Measurements from ENCODE around the gene TREML2. TPM values are rescaled to one million over a fixed set of nuclear protein-coding genes. Genes with fewer than 3 reads are reported as not detected.

TREML2 gene
- total and polyA plus RNA-seq, 4 donors = 0.06 to 4.4 (median 1.0) TPM

- Histone ChIP-seq H3K36me3 (ENCODE audit: control insufficient read depth in 4 of 4, insufficient read depth in 4 of 4, low read length in 4 of 4) (no peaks in the 10 kb centered on the region), H3K9me3 (ENCODE audit: control insufficient read depth in 4 of 4, insufficient read depth in 3 of 4, low read length in 3 of 4) (no peaks in the 10 kb centered on the region), H3K4me1 (ENCODE audit: control insufficient read depth in 5 of 5, insufficient read depth in 5 of 5, low read length in 5 of 5) (no peaks in the 10 kb centered on the region), H3K27ac (ENCODE audit: low read depth in 1 of 2, low read length in 1 of 2) (no peak overlapping the region), H3K9ac (ENCODE audit: insufficient read depth in 1 of 2, low read length in 2 of 2) (no peak overlapping the region), H3K4me3 (no peak overlapping the region), H3K27me3 (ENCODE audit: control insufficient read depth in 3 of 3, insufficient read depth in 3 of 3, low read length in 2 of 3) (peaks cover 0 to 2% (median 2%) of the 10 kb centered on the region in 3 donors)
- TF ChIP-seq CTCF (IDR thresholded peaks at IDR 0.05; ENCODE audit: control extremely low read depth, extremely low read depth) = no peak
- 40 to 66% methylated on average over 4 of the region's 4 CpGs for WGBS, 2 donors
- DNase-seq = no peak
- ATAC-seq (ENCODE audit: insufficient read depth, low FRiP score) = no peak
These were observed 21.1 kb upstream of the TREML2 start for GRCh38 chr6:41222045-41222444.

- DNase-seq = no peak
- peaks cover 0 to 8% (median 2%) of the 10 kb centered on the region in 4 donors for H3K9me3 ChIP-seq (ENCODE audit: control insufficient read depth in 4 of 4, insufficient read depth in 3 of 4, low read length in 3 of 4)
- no peak overlapping the region for H3K9ac ChIP-seq (ENCODE audit: insufficient read depth in 1 of 2, low read length in 2 of 2)
- H3K36me3 ChIP-seq (ENCODE audit: control insufficient read depth in 4 of 4, insufficient read depth in 4 of 4, low read length in 4 of 4) = no peaks in the 10 kb centered on the region
- H3K27me3 ChIP-seq (ENCODE audit: control insufficient read depth in 3 of 3, insufficient read depth in 3 of 3, low read length in 2 of 3) = no peaks in the 10 kb centered on the region
- 76 to 85% methylated on average over 5 of the region's 5 CpGs for WGBS, 2 donors
- no peak for TF ChIP-seq CTCF (IDR thresholded peaks at IDR 0.05; ENCODE audit: control extremely low read depth, extremely low read depth)
- H3K27ac ChIP-seq (ENCODE audit: low read depth in 1 of 2, low read length in 1 of 2) = no peak overlapping the region
- H3K4me1 ChIP-seq (ENCODE audit: control insufficient read depth in 5 of 5, insufficient read depth in 5 of 5, low read length in 5 of 5) = no peaks in the 10 kb centered on the region
- no peak overlapping the region for H3K4me3 ChIP-seq
- ATAC-seq (ENCODE audit: insufficient read depth, low FRiP score) = no peak
These were observed 15.7 kb upstream of the TREML2 start for GRCh38 chr6:41216616-41217015.

- ATAC-seq (ENCODE audit: insufficient read depth, low FRiP score) (no peak), DNase-seq (no peak)
- 80 to 91% methylated on average over 5 of the region's 5 CpGs for WGBS, 2 donors
- H3K4me3 ChIP-seq = no peak overlapping the region
- H3K9ac ChIP-seq (ENCODE audit: insufficient read depth in 1 of 2, low read length in 2 of 2) = no peak overlapping the region
- no peaks in the 10 kb centered on the region for H3K36me3 ChIP-seq (ENCODE audit: control insufficient read depth in 4 of 4, insufficient read depth in 4 of 4, low read length in 4 of 4)
- TF ChIP-seq CTCF (IDR thresholded peaks at IDR 0.05; ENCODE audit: control extremely low read depth, extremely low read depth) = no peak
- no peaks in the 10 kb centered on the region for H3K4me1 ChIP-seq (ENCODE audit: control insufficient read depth in 5 of 5, insufficient read depth in 5 of 5, low read length in 5 of 5)
- H3K27me3 ChIP-seq (ENCODE audit: control insufficient read depth in 3 of 3, insufficient read depth in 3 of 3, low read length in 2 of 3) = no peaks in the 10 kb centered on the region
- no peak overlapping the region for H3K27ac ChIP-seq (ENCODE audit: low read depth in 1 of 2, low read length in 1 of 2)
- H3K9me3 ChIP-seq (ENCODE audit: control insufficient read depth in 4 of 4, insufficient read depth in 3 of 4, low read length in 3 of 4) = peaks cover 0 to 8% (median 2%) of the 10 kb centered on the region in 4 donors
These were observed 14.8 kb upstream of the TREML2 start for GRCh38 chr6:41215777-41216176.

GRCh38 chr6:41214559-41215238 lies 13.8 kb upstream of the TREML2 start:
- 89 to 95% methylated on average over 9 of the region's 9 CpGs for WGBS, 2 donors
- no peaks in the 10 kb centered on the region for H3K4me1 ChIP-seq (ENCODE audit: control insufficient read depth in 5 of 5, insufficient read depth in 5 of 5, low read length in 5 of 5)

More at GRCh38 chr6:41214559-41215238, 13.8 kb upstream of the TREML2 start:
- DNase-seq (no peak), ATAC-seq (ENCODE audit: insufficient read depth, low FRiP score) (no peak)
- Histone ChIP-seq H3K27ac (ENCODE audit: low read depth in 1 of 2, low read length in 1 of 2) (no peak overlapping the region), H3K9me3 (ENCODE audit: control insufficient read depth in 4 of 4, insufficient read depth in 3 of 4, low read length in 3 of 4) (peaks cover 0 to 8% (median 2%) of the 10 kb centered on the region in 4 donors), H3K36me3 (ENCODE audit: control insufficient read depth in 4 of 4, insufficient read depth in 4 of 4, low read length in 4 of 4) (no peaks in the 10 kb centered on the region), H3K27me3 (ENCODE audit: control insufficient read depth in 3 of 3, insufficient read depth in 3 of 3, low read length in 2 of 3) (no peaks in the 10 kb centered on the region), H3K9ac (ENCODE audit: insufficient read depth in 1 of 2, low read length in 2 of 2) (no peak overlapping the region), H3K4me3 (no peak overlapping the region)
- TF ChIP-seq CTCF (IDR thresholded peaks at IDR 0.05; ENCODE audit: control extremely low read depth, extremely low read depth) = no peak

All from lung (tissue), 12 donors.